GM19452 (cell line): Measurements from ENCODE around the gene EIF4A3.

ENCODE experiments used
- ATAC-seq: cut with Tn5 transposase; IDR thresholded peaks from one replicate; pipeline ENCODE4 v1.9.1; 2021; ENCODE audit not compliant: unreplicated experiment

EIF4A3 gene

GRCh38 chr17:80114758-80115157 lies 32.2 kb downstream of the EIF4A3 start:
- ATAC-seq: no peak

GRCh38 chr17:80113033-80113484 lies 33.9 kb downstream of the EIF4A3 start:
- ATAC-seq: no peak

DNA sequence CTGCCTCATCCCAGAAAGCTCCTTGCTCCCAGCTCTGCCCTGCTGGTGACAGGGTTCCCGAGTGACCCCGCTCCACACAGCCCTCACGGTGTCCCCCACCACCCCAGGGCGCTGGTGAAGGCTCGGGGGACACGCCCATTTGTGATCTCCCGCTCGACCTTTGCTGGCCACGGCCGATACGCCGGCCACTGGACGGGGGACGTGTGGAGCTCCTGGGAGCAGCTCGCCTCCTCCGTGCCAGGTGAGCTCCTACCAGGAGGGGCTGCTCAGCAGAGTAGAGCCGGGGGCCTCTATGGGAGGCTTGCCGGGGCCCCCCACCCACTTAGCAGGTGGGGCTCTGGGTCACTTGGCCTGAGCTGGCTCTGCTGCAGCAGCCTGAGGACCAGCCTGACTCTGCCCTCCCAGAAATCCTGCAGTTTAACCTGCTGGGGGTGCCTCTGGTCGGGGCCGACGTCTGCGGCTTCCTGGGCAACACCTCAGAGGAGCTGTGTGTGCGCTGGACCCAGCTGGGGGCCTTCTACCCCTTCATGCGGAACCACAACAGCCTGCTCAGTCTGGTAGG lies 34.4 kb downstream of the EIF4A3 start:
- no peak for ATAC-seq

GRCh38 chr17:80111702-80112470 lies 35.0 kb downstream of the EIF4A3 start:
- ATAC-seq: no peak

GRCh38 chr17:80110927-80111701 lies 35.8 kb downstream of the EIF4A3 start:
- no peak for ATAC-seq

- ATAC-seq: no peak
Observed at GRCh38 chr17:80110447-80110812, 36.5 kb downstream of the EIF4A3 start.

- no peak for ATAC-seq
Observed at GRCh38 chr17:80109713-80110446, 37.0 kb downstream of the EIF4A3 start.

GRCh38 chr17:80109066-80109660 lies 37.8 kb downstream of the EIF4A3 start:
- ATAC-seq: no peak

DNA sequence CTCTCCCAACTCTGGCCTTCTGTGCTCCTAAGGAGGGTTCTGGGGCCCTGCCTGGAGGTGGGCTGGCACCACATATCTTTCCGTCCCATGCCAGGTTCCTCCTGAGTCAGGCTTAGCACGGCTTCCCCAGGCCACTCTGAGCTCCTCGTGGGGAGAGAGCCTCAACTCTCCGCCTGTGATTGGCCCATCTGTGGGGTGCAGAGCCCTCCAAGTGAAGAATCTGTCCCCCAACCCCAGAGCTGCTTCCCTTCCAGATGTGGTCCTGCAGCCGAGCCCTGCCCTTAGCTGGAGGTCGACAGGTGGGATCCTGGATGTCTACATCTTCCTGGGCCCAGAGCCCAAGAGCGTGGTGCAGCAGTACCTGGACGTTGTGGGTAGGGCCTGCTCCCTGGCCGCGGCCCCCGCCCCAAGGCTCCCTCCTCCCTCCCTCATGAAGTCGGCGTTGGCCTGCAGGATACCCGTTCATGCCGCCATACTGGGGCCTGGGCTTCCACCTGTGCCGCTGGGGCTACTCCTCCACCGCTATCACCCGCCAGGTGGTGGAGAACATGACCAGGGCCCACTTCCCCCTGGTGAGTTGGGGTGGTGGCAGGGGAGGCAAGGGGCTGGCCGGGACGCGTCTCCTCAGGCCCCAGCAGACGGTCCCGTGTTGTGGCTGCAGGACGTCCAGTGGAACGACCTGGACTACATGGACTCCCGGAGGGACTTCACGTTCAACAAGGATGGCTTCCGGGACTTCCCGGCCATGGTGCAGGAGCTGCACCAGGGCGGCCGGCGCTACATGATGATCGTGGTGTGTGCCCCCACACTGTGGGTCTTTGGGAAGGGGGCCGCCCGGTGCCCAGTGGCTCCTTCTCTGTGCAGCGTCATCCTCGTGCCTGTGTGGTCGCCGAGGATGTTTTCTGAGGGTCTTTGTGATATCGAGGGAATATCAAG lies 38.6 kb downstream of the EIF4A3 start:
- ATAC-seq: no peak

DNA sequence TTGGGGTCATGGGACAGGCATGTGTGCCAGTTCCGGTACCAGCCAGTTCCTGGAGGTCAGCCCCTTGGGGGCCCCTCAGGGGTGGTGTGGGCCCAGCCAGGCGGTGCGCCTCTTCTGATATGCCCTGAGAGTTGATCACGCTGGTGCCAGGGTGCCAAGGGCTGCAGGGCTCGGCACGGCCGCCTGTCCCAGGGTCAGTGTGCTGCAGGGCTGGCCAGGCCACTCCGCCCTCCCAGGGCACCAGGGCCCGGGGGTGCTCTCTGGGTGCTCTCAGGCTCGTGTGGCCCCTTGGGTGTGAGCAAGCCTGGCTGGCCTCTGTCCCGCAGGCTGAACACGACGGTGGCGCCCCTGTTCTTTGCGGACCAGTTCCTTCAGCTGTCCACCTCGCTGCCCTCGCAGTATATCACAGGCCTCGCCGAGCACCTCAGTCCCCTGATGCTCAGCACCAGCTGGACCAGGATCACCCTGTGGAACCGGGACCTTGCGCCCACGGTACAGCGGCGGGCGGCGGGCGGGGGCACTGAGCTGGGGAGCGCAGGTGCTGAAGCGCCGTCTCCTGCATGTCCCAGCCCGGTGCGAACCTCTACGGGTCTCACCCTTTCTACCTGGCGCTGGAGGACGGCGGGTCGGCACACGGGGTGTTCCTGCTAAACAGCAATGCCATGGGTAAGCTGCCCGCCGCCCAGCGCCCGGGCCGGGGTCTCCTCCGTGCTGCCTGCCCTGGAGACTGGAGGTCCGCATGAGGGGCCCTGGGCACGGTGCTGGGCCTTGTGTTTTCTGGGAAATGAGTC lies 39.5 kb downstream of the EIF4A3 start:
- ATAC-seq: no peak

GRCh38 chr17:80106751-80107150 lies 40.2 kb downstream of the EIF4A3 start:
- ATAC-seq: no peak

- no peak for ATAC-seq
Observed at GRCh38 chr17:80106176-80106575, 40.8 kb downstream of the EIF4A3 start.

- no peak for ATAC-seq
Observed at GRCh38 chr17:80105762-80106161, 41.2 kb downstream of the EIF4A3 start.

- no peak for ATAC-seq
Observed at GRCh38 chr17:80104956-80105375, 42.0 kb downstream of the EIF4A3 start.

DNA sequence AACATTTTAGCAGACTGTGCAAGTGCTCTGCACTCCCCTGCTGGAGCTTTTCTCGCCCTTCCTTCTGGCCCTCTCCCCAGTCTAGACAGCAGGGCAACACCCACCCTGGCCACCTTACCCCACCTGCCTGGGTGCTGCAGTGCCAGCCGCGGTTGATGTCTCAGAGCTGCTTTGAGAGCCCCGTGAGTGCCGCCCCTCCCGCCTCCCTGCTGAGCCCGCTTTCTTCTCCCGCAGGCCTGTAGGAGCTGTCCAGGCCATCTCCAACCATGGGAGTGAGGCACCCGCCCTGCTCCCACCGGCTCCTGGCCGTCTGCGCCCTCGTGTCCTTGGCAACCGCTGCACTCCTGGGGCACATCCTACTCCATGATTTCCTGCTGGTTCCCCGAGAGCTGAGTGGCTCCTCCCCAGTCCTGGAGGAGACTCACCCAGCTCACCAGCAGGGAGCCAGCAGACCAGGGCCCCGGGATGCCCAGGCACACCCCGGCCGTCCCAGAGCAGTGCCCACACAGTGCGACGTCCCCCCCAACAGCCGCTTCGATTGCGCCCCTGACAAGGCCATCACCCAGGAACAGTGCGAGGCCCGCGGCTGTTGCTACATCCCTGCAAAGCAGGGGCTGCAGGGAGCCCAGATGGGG lies 42.5 kb downstream of the EIF4A3 start:
- no peak for ATAC-seq

GRCh38 chr17:80103449-80104085 lies 43.4 kb downstream of the EIF4A3 start:
- no peak for ATAC-seq

- ATAC-seq: no peak
Observed at GRCh38 chr17:80102664-80103448, 44.1 kb downstream of the EIF4A3 start.
